NCI-H82 (cell line): Measurements from ENCODE around the gene PAK5.

Source experiments
- DNase-seq: peaks from one replicate; lab custom pipeline; 2025; lab: John Stamatoyannopoulos, UW

The PAK5 gene

GRCh38 chr20:9789131-9789530 is 49.7 kb downstream of the PAK5 start:
- no peak for DNase-seq

- no peak for DNase-seq
Measured at GRCh38 chr20:9775176-9775575, 63.7 kb downstream of the PAK5 start.

- no peak for DNase-seq
Measured at GRCh38 chr20:9769954-9770353, 68.9 kb downstream of the PAK5 start.

GRCh38 chr20:9761476-9761875 is 77.4 kb downstream of the PAK5 start:
- DNase-seq, result no peak

- no peak for DNase-seq
Measured at GRCh38 chr20:9759392-9759791, 79.5 kb downstream of the PAK5 start.

GRCh38 chr20:9758752-9759151 is 80.1 kb downstream of the PAK5 start:
- DNase-seq, result no peak

GRCh38 chr20:9756660-9757059 is 82.2 kb downstream of the PAK5 start:
- no peak for DNase-seq

- no peak for DNase-seq
Measured at GRCh38 chr20:9755301-9755700, 83.6 kb downstream of the PAK5 start.

- no peak for DNase-seq
Measured at GRCh38 chr20:9744551-9744950, 94.3 kb downstream of the PAK5 start.

GRCh38 chr20:9743871-9744270 is 95.0 kb downstream of the PAK5 start:
- DNase-seq, result no peak

- DNase-seq, result no peak
Measured at GRCh38 chr20:9742821-9743220, 96.1 kb downstream of the PAK5 start.

GRCh38 chr20:9741996-9742395 is 96.9 kb downstream of the PAK5 start:
- no peak for DNase-seq

- DNase-seq, result no peak
Measured at GRCh38 chr20:9740486-9740885, 98.4 kb downstream of the PAK5 start.

GRCh38 chr20:9739991-9740390 is 98.9 kb downstream of the PAK5 start:
- DNase-seq, result peak; percentile 2

GRCh38 chr20:9736373-9736772 is 102.5 kb downstream of the PAK5 start:
- DNase-seq, result no peak

- no peak for DNase-seq
Measured at GRCh38 chr20:9723501-9724202, 115.2 kb downstream of the PAK5 start.

GRCh38 chr20:9711872-9712271 is 127.0 kb downstream of the PAK5 start:
- DNase-seq, result no peak

GRCh38 chr20:9710685-9711084 is 128.2 kb downstream of the PAK5 start:
- DNase-seq, result no peak

GRCh38 chr20:9705722-9706476 is 133.0 kb downstream of the PAK5 start:
- no peak for DNase-seq

- DNase-seq, result no peak
Measured at GRCh38 chr20:9699181-9699580, 139.7 kb downstream of the PAK5 start.

- DNase-seq, result no peak
Measured at GRCh38 chr20:9689041-9689440, 149.8 kb downstream of the PAK5 start.

GRCh38 chr20:9686866-9687265 is 152.0 kb downstream of the PAK5 start:
- no peak for DNase-seq

GRCh38 chr20:9686455-9686854 is 152.4 kb downstream of the PAK5 start:
- DNase-seq, result no peak

GRCh38 chr20:9686001-9686400 is 152.9 kb downstream of the PAK5 start:
- DNase-seq, result no peak
